ENCODE results near the gene COG8. TPM values are rescaled to one million over a fixed set of nuclear protein-coding genes. Genes with fewer than 3 reads are reported as not detected.
"Not testable (repeated sequence)": the region's sequence is repeated elsewhere in the genome, so short reads cannot be mapped to it uniquely, and the experiment has no call there.

Gene COG8
- total RNA-seq, 1 donor from 2014 or later: 58.6 TPM

DNA sequence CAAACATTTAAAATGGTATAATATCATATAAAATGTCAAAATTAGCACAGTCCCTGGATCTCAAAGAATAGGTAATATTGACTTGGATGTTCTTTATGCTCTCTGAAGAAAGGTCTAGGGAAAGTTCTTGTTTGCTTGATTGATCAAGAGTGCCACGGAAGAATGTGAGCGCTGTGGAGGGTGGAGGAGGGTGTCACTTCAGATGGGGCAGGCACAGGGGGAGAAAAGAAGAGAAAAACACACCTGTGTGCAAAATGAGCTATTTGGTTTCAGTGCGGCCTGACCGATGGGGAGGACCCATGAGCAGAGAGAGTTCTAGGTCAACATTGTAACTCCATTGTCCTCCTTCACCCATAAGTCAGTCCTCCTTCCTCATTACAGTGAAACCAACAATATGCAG, 37.1 kb downstream of the COG8 start:
- H3K36me3 Mint-ChIP-seq (ENCODE audit: insufficient read depth): peaks cover 8% of the 10 kb centered on the region
- H3K27me3 Mint-ChIP-seq: no peaks in the 10 kb centered on the region
- DNase-seq (ENCODE audit: low spot score, unreplicated experiment): no peak
- H3K27ac Mint-ChIP-seq: peak overlapping the region; percentile 11
- H3K9me3 Mint-ChIP-seq (ENCODE audit: low read depth): no peaks in the 10 kb centered on the region
- peaks cover 3% of the 10 kb centered on the region for H3K4me1 Mint-ChIP-seq (ENCODE audit: low read depth)
- TF ChIP-seq, protein P1, sequence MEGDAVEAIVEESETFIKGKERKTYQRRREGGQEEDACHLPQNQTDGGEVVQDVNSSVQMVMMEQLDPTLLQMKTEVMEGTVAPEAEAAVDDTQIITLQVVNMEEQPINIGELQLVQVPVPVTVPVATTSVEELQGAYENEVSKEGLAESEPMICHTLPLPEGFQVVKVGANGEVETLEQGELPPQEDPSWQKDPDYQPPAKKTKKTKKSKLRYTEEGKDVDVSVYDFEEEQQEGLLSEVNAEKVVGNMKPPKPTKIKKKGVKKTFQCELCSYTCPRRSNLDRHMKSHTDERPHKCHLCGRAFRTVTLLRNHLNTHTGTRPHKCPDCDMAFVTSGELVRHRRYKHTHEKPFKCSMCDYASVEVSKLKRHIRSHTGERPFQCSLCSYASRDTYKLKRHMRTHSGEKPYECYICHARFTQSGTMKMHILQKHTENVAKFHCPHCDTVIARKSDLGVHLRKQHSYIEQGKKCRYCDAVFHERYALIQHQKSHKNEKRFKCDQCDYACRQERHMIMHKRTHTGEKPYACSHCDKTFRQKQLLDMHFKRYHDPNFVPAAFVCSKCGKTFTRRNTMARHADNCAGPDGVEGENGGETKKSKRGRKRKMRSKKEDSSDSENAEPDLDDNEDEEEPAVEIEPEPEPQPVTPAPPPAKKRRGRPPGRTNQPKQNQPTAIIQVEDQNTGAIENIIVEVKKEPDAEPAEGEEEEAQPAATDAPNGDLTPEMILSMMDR (IDR thresholded peaks at IDR 0.05; ENCODE audit: unreplicated experiment): no peak
- no peak overlapping the region for H3K4me3 Mint-ChIP-seq (ENCODE audit: low read depth)

- TF ChIP-seq, protein P1 (IDR thresholded peaks at IDR 0.05; ENCODE audit: unreplicated experiment): no peak
- Mint-ChIP-seq H3K27me3 (no peaks in the 10 kb centered on the region), H3K4me1 (ENCODE audit: low read depth) (peaks cover 3% of the 10 kb centered on the region), H3K27ac (no peak overlapping the region), H3K36me3 (ENCODE audit: insufficient read depth) (peaks cover 8% of the 10 kb centered on the region), H3K4me3 (ENCODE audit: low read depth) (no peak overlapping the region), H3K9me3 (ENCODE audit: low read depth) (no peaks in the 10 kb centered on the region)
- DNase-seq (ENCODE audit: low spot score, unreplicated experiment): no peak
Measured at GRCh38 chr16:69301861-69302260, 37.5 kb downstream of the COG8 start.

- H3K4me1 Mint-ChIP-seq (ENCODE audit: low read depth): peaks cover 3% of the 10 kb centered on the region
- DNase-seq (ENCODE audit: low spot score, unreplicated experiment): no peak
- TF ChIP-seq, protein P1 (IDR thresholded peaks at IDR 0.05; ENCODE audit: unreplicated experiment): no peak
- H3K36me3 Mint-ChIP-seq (ENCODE audit: insufficient read depth): peaks cover 9% of the 10 kb centered on the region
- H3K4me3 Mint-ChIP-seq (ENCODE audit: low read depth): no peak overlapping the region
- H3K27ac Mint-ChIP-seq: no peak overlapping the region
- no peaks in the 10 kb centered on the region for H3K27me3 Mint-ChIP-seq
- H3K9me3 Mint-ChIP-seq (ENCODE audit: low read depth): no peaks in the 10 kb centered on the region
Measured at GRCh38 chr16:69301187-69301586, 38.2 kb downstream of the COG8 start.

GRCh38 chr16:69298261-69298660, 41.1 kb downstream of the COG8 start:
- no peaks in the 10 kb centered on the region for H3K9me3 Mint-ChIP-seq (ENCODE audit: low read depth)
- no peak for DNase-seq (ENCODE audit: low spot score, unreplicated experiment)
- H3K4me1 Mint-ChIP-seq (ENCODE audit: low read depth): peaks cover 3% of the 10 kb centered on the region
- no peak overlapping the region for H3K4me3 Mint-ChIP-seq (ENCODE audit: low read depth)
- no peaks in the 10 kb centered on the region for H3K27me3 Mint-ChIP-seq
- peaks cover 13% of the 10 kb centered on the region for H3K36me3 Mint-ChIP-seq (ENCODE audit: insufficient read depth)
- H3K27ac Mint-ChIP-seq: peak overlapping the region; percentile 18
- TF ChIP-seq, protein P1 (IDR thresholded peaks at IDR 0.05; ENCODE audit: unreplicated experiment): no peak

DNA sequence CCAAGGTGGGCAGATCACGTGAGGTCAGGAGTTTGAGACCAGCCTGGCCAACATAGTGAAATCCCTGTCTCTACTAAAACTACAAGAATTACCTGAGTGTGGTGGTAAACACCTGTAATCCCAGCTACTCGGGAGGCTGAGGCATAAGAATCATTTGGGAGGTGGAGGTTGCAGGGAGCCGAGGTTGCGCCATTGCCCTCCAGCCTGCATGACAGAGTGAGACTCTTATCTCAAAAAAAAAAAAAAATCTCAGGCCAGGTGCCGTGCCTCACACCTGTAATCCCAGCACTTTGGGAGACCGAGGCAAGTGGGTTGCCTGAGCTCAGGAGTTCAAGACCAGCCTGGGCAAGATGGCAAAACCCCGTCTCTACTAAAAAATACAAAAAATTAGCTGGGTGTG, 42.6 kb downstream of the COG8 start:
- DNase-seq (ENCODE audit: low spot score, unreplicated experiment); H3K27me3 Mint-ChIP-seq; H3K4me1 Mint-ChIP-seq (ENCODE audit: low read depth); H3K27ac Mint-ChIP-seq; H3K4me3 Mint-ChIP-seq (ENCODE audit: low read depth); H3K9me3 Mint-ChIP-seq (ENCODE audit: low read depth): not testable (repeated sequence)
- H3K36me3 Mint-ChIP-seq (ENCODE audit: insufficient read depth): peaks cover 11% of the 10 kb centered on the region

DNA sequence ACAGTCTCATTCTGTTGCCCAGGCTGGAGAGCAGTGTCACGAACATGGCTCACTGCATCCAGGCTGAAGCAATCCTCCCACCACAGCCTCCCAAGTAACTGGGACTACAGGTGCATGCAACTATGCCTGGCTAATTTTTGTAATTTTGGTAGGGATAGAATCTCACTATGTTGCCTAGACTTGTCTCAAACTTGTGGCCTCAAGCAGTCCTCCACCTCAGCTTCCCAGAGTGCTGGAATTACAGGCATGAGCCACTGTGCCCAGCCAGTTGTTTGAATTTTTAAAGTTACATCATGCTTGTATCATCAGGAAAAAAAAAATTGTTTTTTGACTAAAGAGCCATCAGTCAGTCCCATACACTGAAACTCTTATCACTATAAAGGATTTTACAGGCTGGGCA, 45.3 kb downstream of the COG8 start:
- Mint-ChIP-seq H3K27ac (no peak overlapping the region), H3K36me3 (ENCODE audit: insufficient read depth) (peaks cover 7% of the 10 kb centered on the region), H3K4me3 (ENCODE audit: low read depth) (no peak overlapping the region), H3K4me1 (ENCODE audit: low read depth) (no peaks in the 10 kb centered on the region), H3K27me3 (no peaks in the 10 kb centered on the region), H3K9me3 (ENCODE audit: low read depth) (no peaks in the 10 kb centered on the region)
- DNase-seq (ENCODE audit: low spot score, unreplicated experiment): no peak
- TF ChIP-seq, protein P1 (IDR thresholded peaks at IDR 0.05; ENCODE audit: unreplicated experiment): no peak
